ENCODE measurements around the gene FIZ1. TPM values are rescaled to one million over a fixed set of nuclear protein-coding genes. Genes with fewer than 3 reads are reported as not detected.

Gene FIZ1
- total and polyA plus RNA-seq, 2 of the 4 experiments (the other 2 are of a cell fraction), result 1.3 to 5.9 TPM

DNA sequence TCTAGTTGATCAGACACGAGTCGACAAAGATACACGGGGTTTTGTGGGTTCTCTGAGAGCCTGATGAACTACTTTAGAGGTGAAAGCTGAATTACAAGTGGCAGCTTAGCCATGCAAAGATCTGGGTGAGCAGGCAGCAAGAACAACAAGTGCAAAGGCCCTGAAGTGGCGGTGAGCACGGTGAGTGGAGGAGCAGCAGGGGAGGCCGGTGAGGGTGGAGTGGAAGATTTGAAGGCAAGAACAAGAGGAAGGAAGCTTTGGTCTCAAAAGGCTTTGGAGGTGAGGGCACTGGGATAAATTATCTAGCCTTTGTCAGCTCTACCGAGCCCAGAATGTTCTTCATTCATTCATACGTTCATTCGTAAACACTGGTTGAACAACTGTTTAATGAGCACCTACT is 7.5 kb upstream of the FIZ1 start:
- intact Hi-C loops (cut with micrococcal nuclease), result loop anchor here (1.0 to 2.0 kb wide), 2 partner anchors 90 to 146 kb away; partner anchors contain the start of gene ISOC2
- 82% methylated on average over 7 of the region's 9 CpGs; no CpG with 5 or more reads in 1 of the 2 experiments for WGBS, 2 experiments (ENCODE audit: extremely low coverage in 2 of 2, insufficient read length in 1 of 2)
- H3K27me3 ChIP-seq (ENCODE audit: control insufficient read depth, insufficient read depth, low read length), result no peaks in the 10 kb centered on the region
- no peak overlapping the region for H3K27ac ChIP-seq (ENCODE audit: insufficient read depth, low read length)
- peaks cover 7% of the 10 kb centered on the region; the same call in 1 of the 2 replicates for H3K9me1 ChIP-seq (ENCODE audit: insufficient read depth, low read length)
- ChIA-PET POLR2A (ENCODE audit: unreplicated experiment) (interaction anchor here (1.1 kb wide), 1 partner anchor 31 kb away, joined by 4 read pairs; no protein-coding TSS in a partner anchor), CTCF (interaction anchor here (0.6 to 2.3 kb wide), 8 partner anchors 12 to 246 kb away, joined by 3 to 11 read pairs (median 6); partner anchors contain the start of genes U2AF2 and ZNF784)
- H4K20me1 ChIP-seq (ENCODE audit: insufficient read depth, low read length), result peaks cover 28% of the 10 kb centered on the region
- peak overlapping the region; percentile 75; the same call in 1 of the 2 replicates for H3K23ac ChIP-seq (ENCODE audit: low read depth, low read length)
- H3K4me3 ChIP-seq (ENCODE audit: insufficient read depth, low read depth, low read length), result no peak overlapping the region
- no TSS peak for BruUV-seq (replicated peaks)
- 0 out of 2 replicates have a peak overlapping the region, but pooled peaks have one; percentile 65 for H3K14ac ChIP-seq (replicated peaks; ENCODE audit: low read depth, low read length)
- H2BK15ac ChIP-seq (ENCODE audit: low read depth, low read length), result no peak overlapping the region
- H3K9me3 ChIP-seq (ENCODE audit: control insufficient read depth, insufficient read depth, low read length), result peaks cover 5% of the 10 kb centered on the region; the same call in 1 of the 2 replicates
- no peak for ATAC-seq (ENCODE audit: low read depth)
- peak overlapping the region; percentile 81 for H3K9ac ChIP-seq (ENCODE audit: low read depth, low read length)
- no peak for TF ChIP-seq POLR2A (IDR thresholded peaks at IDR 0.05; ENCODE audit: low read depth, low read length)
- no peak for TF ChIP-seq CEBPB (IDR thresholded peaks at IDR 0.05; ENCODE audit: low read depth, low read length)
- no peak for TF ChIP-seq BHLHE40 (IDR thresholded peaks at IDR 0.05; ENCODE audit: low read depth, low read length)
- no peak for TF ChIP-seq MAZ (IDR thresholded peaks at IDR 0.05; ENCODE audit: borderline replicate concordance, low read depth, low read length)
- TF ChIP-seq NFE2L2 (IDR thresholded peaks at IDR 0.05; ENCODE audit: low read depth, low read length), result no peak
- TF ChIP-seq, protein P1, sequence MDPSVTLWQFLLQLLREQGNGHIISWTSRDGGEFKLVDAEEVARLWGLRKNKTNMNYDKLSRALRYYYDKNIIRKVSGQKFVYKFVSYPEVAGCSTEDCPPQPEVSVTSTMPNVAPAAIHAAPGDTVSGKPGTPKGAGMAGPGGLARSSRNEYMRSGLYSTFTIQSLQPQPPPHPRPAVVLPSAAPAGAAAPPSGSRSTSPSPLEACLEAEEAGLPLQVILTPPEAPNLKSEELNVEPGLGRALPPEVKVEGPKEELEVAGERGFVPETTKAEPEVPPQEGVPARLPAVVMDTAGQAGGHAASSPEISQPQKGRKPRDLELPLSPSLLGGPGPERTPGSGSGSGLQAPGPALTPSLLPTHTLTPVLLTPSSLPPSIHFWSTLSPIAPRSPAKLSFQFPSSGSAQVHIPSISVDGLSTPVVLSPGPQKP (IDR thresholded peaks at IDR 0.05; ENCODE audit: borderline replicate concordance, low read depth, low read length), result no peak
- TF ChIP-seq, protein P2, sequence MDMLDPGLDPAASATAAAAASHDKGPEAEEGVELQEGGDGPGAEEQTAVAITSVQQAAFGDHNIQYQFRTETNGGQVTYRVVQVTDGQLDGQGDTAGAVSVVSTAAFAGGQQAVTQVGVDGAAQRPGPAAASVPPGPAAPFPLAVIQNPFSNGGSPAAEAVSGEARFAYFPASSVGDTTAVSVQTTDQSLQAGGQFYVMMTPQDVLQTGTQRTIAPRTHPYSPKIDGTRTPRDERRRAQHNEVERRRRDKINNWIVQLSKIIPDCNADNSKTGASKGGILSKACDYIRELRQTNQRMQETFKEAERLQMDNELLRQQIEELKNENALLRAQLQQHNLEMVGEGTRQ (IDR thresholded peaks at IDR 0.05; ENCODE audit: low read depth, low read length), result no peak
- no peak for TF ChIP-seq CHD1 (IDR thresholded peaks at IDR 0.05; ENCODE audit: low read depth, low read length)
- TF ChIP-seq SMC3 (IDR thresholded peaks at IDR 0.05; ENCODE audit: low read depth, low read length), result no peak
- TF ChIP-seq RCOR1 (IDR thresholded peaks at IDR 0.05; ENCODE audit: insufficient replicate concordance, low read length), result no peak
- TF ChIP-seq MAFK (IDR thresholded peaks at IDR 0.05; ENCODE audit: low read depth, low read length), result no peak
- no peak overlapping the region for H3K4ac ChIP-seq (ENCODE audit: low read depth, low read length)
- peak overlapping the region; percentile 75 for H2AK9ac ChIP-seq (replicated peaks; ENCODE audit: low read depth, low read length, poor library complexity)
- DNase-seq, result no peak
- dilution Hi-C loops (cut with HindIII; ENCODE audit: low sequenced_read_pairs, unreplicated experiment), result no loop called here
- H4K8ac ChIP-seq (ENCODE audit: low read depth in 2 of 2, low read length in 2 of 2), result no peak overlapping the region
- no peak overlapping the region; the same call in 1 of the 2 replicates for H4K91ac ChIP-seq (ENCODE audit: insufficient read depth, low read depth, low read length)
- no peak overlapping the region for H4K5ac ChIP-seq (ENCODE audit: low read depth, low read length)
- peak overlapping the region; percentile 97 for H3K4me2 ChIP-seq (ENCODE audit: low read depth, low read length)
- H2AFZ ChIP-seq (replicated peaks; ENCODE audit: low read length, poor library complexity), result no peak overlapping the region
- H3K4me1 ChIP-seq (ENCODE audit: control insufficient read depth, insufficient read depth, low read length), result peaks cover 5% of the 10 kb centered on the region; the same call in 1 of the 2 replicates
- H3K18ac ChIP-seq (ENCODE audit: low read depth, low read length), result no peak overlapping the region
- H2BK20ac ChIP-seq (ENCODE audit: low read depth, low read length), result no peak overlapping the region
- H2AK5ac ChIP-seq (ENCODE audit: low read depth, low read length), result peak overlapping the region; percentile 94; the same call in 1 of the 2 replicates
- peaks cover 37 to 63% of the 10 kb centered on the region in 2 experiments for H3K79me1 ChIP-seq (ENCODE audit: low read depth in 1 of 2, low read length in 2 of 2)
- H2BK5ac ChIP-seq (ENCODE audit: low read depth, low read length, poor library complexity, severe bottlenecking), result no peak overlapping the region
- in situ Hi-C loops (cut with MboI; ENCODE audit: low sequenced_read_pairs), result loop anchor here (5.0 kb wide), 1 partner anchor 90 kb away; no protein-coding TSS in a partner anchor
- peaks cover 17% of the 10 kb centered on the region for H3K36me3 ChIP-seq (ENCODE audit: control insufficient read depth, insufficient read depth, low read length)
- no peak overlapping the region for H3K56ac ChIP-seq (ENCODE audit: extremely low read depth, insufficient read depth, low read length)
- H2BK120ac ChIP-seq (ENCODE audit: low read depth, low read length), result no peak overlapping the region
